PC-3 (cell line): Measurements from ENCODE around the gene ZNF726. TPM values are rescaled to one million over a fixed set of nuclear protein-coding genes. Genes with fewer than 3 reads are reported as not detected.
"Not testable (repeated sequence)": the region's sequence is repeated elsewhere in the genome, so short reads cannot be mapped to it uniquely, and the experiment has no call there.

Experiments
- ATAC-seq: fragments of 200-7000 bp; cut with Tn5 transposase; 2 replicates; pipeline ENCODE4 v1.9.1; 2020; ENCODE audit warnings: mild to moderate bottlenecking, moderate library complexity
- BruUV-seq: library from RNA; stranded (reverse); fragments of 400-500 nt; replicated peaks from 2 replicates; lab custom pipeline; 2021; lab: Mats Ljungman, UMichigan
- CTCF ChIA-PET: fragments of 300-600 bp; sonication (Branson Sonifier 250); formaldehyde crosslinking; loops from one replicate; lab custom pipeline; 2022; ENCODE audit warnings: antibody characterized with exemption; lab: Charles Lee
- POLR2A ChIA-PET: fragments of 300-600 bp; sonication (Branson Sonifier 250); formaldehyde crosslinking; loops from one replicate; lab custom pipeline; 2022; ENCODE audit warnings: antibody characterized with exemption; ENCODE audit not compliant: unreplicated experiment; lab: Charles Lee
- DNase-seq: peaks from one replicate; pipeline ENCODE4 v3.0.0-alpha.2; 2015
- H2AFZ ChIP-seq: fragments of 300-600 bp; sonication (generic); 2 replicates; pipeline ENCODE4 v1.6.0; 2016; ENCODE audit warnings: antibody characterized with exemption, low read length
- H3F3A ChIP-seq: fragments of 300-600 bp; sonication (generic); one replicate; pipeline ENCODE4 v1.6.0; 2017; ENCODE audit warnings: antibody characterized with exemption, low read length, control low read depth, mild to moderate bottlenecking; ENCODE audit not compliant: unreplicated experiment
- H3K27ac ChIP-seq: fragments of 300-600 bp; sonication (generic); 2 replicates; pipeline ENCODE4 v1.5.1; 2016; ENCODE audit warnings: mild to moderate bottlenecking, low read length
- H3K27me3 ChIP-seq: fragments of 300-600 bp; sonication (generic); 2 replicates; pipeline ENCODE4 v1.6.1; 2016; ENCODE audit warnings: low read length, mixed read lengths
- H3K36me3 ChIP-seq: fragments of 300-600 bp; sonication (generic); 2 replicates; pipeline ENCODE4 v1.6.1; 2016; ENCODE audit warnings: low read depth, mixed run types, low read length, mixed read lengths
- H3K4me1 ChIP-seq: fragments of 300-600 bp; sonication (generic); 2 replicates; pipeline ENCODE4 v1.5.1; 2016; ENCODE audit warnings: low read length; ENCODE audit not compliant: insufficient read depth
- H3K4me2 ChIP-seq: fragments of 300-600 bp; sonication (generic); 2 replicates; pipeline ENCODE4 v1.6.0; 2016; ENCODE audit warnings: low read length
- H3K4me3 ChIP-seq: fragments of 300-600 bp; sonication (generic); 2 replicates; pipeline ENCODE4 v1.5.1; 2016; ENCODE audit warnings: mild to moderate bottlenecking, low read length, mixed read lengths
- H3K79me2 ChIP-seq: fragments of 300-600 bp; sonication (generic); 2 replicates; pipeline ENCODE4 v1.6.1; 2017; ENCODE audit warnings: low read length, mixed read lengths
- H3K9ac ChIP-seq: fragments of 300-600 bp; sonication (generic); 2 replicates; pipeline ENCODE4 v1.6.0; 2016; ENCODE audit warnings: mild to moderate bottlenecking, low read length
- H3K9me2 ChIP-seq: fragments of 300-600 bp; sonication (generic); replicated peaks from 2 replicates; pipeline ENCODE4 v1.6.1; 2016; ENCODE audit warnings: mixed run types, low read length, mixed read lengths
- H3K9me3 ChIP-seq: fragments of 300-600 bp; sonication (generic); 2 replicates; pipeline ENCODE4 v1.6.1; 2016; ENCODE audit warnings: low read length, mixed read lengths
- H4K20me1 ChIP-seq: fragments of 300-600 bp; sonication (generic); 2 replicates; pipeline ENCODE4 v1.6.1; 2016; ENCODE audit warnings: low read length, mixed read lengths
- CTCF ChIP-seq: fragments of 300-600 bp; sonication (generic); conservative IDR thresholded peaks from 2 replicates; pipeline ENCODE4 v1.5.1; 2017; ENCODE audit warnings: antibody characterized with exemption, low read depth, mild to moderate bottlenecking, low read length
- EZH2 ChIP-seq: fragments of 300-600 bp; sonication (generic); IDR thresholded peaks from one replicate; pipeline ENCODE4 v1.6.1; 2017; ENCODE audit warnings: antibody characterized with exemption, mild to moderate bottlenecking, low read length; ENCODE audit not compliant: unreplicated experiment
- EZH2phosphoT487 ChIP-seq: fragments of 300-600 bp; sonication (generic); IDR thresholded peaks from 2 replicates; pipeline ENCODE4 v1.6.1; 2018; ENCODE audit warnings: mild to moderate bottlenecking, antibody characterized with exemption, low read length, borderline replicate concordance
- intact Hi-C: fragments of 100-400 bp; cut with micrococcal nuclease; formaldehyde crosslinking; loops from 2 replicates; pipeline ENCODE4 v1.9.0; 2023
- total RNA-seq: library from RNA; depleted of rRNA; stranded (reverse); fragments of >200 nt; gene quantifications from 2 replicates; pipeline ENCODE4 v1.2.3, GENCODE V29; 2014

ZNF726 gene
- total RNA-seq, 1 experiment from 2014 or later: 12.7 TPM

- H2AFZ ChIP-seq: no peak overlapping the region
- no peaks in the 10 kb centered on the region for H3K36me3 ChIP-seq
- no peaks in the 10 kb centered on the region for H3K27me3 ChIP-seq
- no peak overlapping the region for H3K27ac ChIP-seq
- no peaks in the 10 kb centered on the region for H4K20me1 ChIP-seq
- H3F3A ChIP-seq: no peaks in the 10 kb centered on the region
- ChIA-PET CTCF (no interaction called here), POLR2A (no interaction called here)
- no peak overlapping the region for H3K4me2 ChIP-seq
- no peaks in the 10 kb centered on the region for H3K4me1 ChIP-seq
- ATAC-seq: no peak
- no peak overlapping the region for H3K9ac ChIP-seq
- H3K79me2 ChIP-seq: no peaks in the 10 kb centered on the region
- no peak for TF ChIP-seq CTCF
- TF ChIP-seq EZH2phosphoT487: no peak
- no peak for TF ChIP-seq EZH2
- no peak for DNase-seq
- H3K4me3 ChIP-seq: no peak overlapping the region
- BruUV-seq: no TSS peak
- intact Hi-C loops: no loop called here
- no peaks in the 10 kb centered on the region for H3K9me2 ChIP-seq
- no peaks in the 10 kb centered on the region for H3K9me3 ChIP-seq
These were observed 46.1 kb upstream of the ZNF726 start for GRCh38 chr19:23868630-23869029.

GRCh38 chr19:23872282-23872919 is 42.3 kb upstream of the ZNF726 start:
- H3K9me3 ChIP-seq: no peaks in the 10 kb centered on the region
- no peak overlapping the region for H2AFZ ChIP-seq
- H3K4me2 ChIP-seq: no peak overlapping the region
- H3K27me3 ChIP-seq: no peaks in the 10 kb centered on the region
- POLR2A ChIA-PET: no interaction called here
- H3F3A ChIP-seq: no peaks in the 10 kb centered on the region
- no peak overlapping the region for H3K27ac ChIP-seq
- ATAC-seq (no peak), DNase-seq (no peak)
- CTCF ChIA-PET: no interaction called here
- intact Hi-C loops: no loop called here
- H3K4me1 ChIP-seq: no peaks in the 10 kb centered on the region
- no peaks in the 10 kb centered on the region for H3K79me2 ChIP-seq
- TF ChIP-seq EZH2 (no peak), CTCF (no peak), EZH2phosphoT487 (no peak)
- no peaks in the 10 kb centered on the region for H3K9me2 ChIP-seq
- no peaks in the 10 kb centered on the region for H4K20me1 ChIP-seq
- H3K9ac ChIP-seq: no peak overlapping the region
- no peaks in the 10 kb centered on the region for H3K36me3 ChIP-seq
- no TSS peak for BruUV-seq
- H3K4me3 ChIP-seq: no peak overlapping the region

- POLR2A ChIA-PET: no interaction called here
- ATAC-seq: no peak
- BruUV-seq: no TSS peak
These were observed 38.4 kb upstream of the ZNF726 start for GRCh38 chr19:23876261-23876660.

GRCh38 chr19:23876756-23877155 is 37.9 kb upstream of the ZNF726 start:
- H3K4me1 ChIP-seq, H3K27ac ChIP-seq, H3F3A ChIP-seq, H3K9me3 ChIP-seq, H3K36me3 ChIP-seq, DNase-seq, BruUV-seq, H3K4me2 ChIP-seq, H3K4me3 ChIP-seq, H3K79me2 ChIP-seq, H3K9ac ChIP-seq, POLR2A ChIA-PET, intact Hi-C loops, ATAC-seq, H3K9me2 ChIP-seq, H4K20me1 ChIP-seq, H2AFZ ChIP-seq, CTCF ChIA-PET: not testable (repeated sequence)
- H3K27me3 ChIP-seq: peaks cover 15% of the 10 kb centered on the region; the same call in 1 of the 2 replicates

More at GRCh38 chr19:23876261-23876660, 38.4 kb upstream of the ZNF726 start:
- no peaks in the 10 kb centered on the region for H3K79me2 ChIP-seq
- no peaks in the 10 kb centered on the region for H3K9me3 ChIP-seq
- CTCF ChIA-PET: no interaction called here
- H3K4me1 ChIP-seq: no peaks in the 10 kb centered on the region
- H3K4me2 ChIP-seq: no peak overlapping the region
- H3K9ac ChIP-seq: no peak overlapping the region
- no peaks in the 10 kb centered on the region for H3F3A ChIP-seq
- no peaks in the 10 kb centered on the region for H4K20me1 ChIP-seq
- TF ChIP-seq EZH2phosphoT487: no peak
- no peak for TF ChIP-seq CTCF
- TF ChIP-seq EZH2: no peak
- H3K27me3 ChIP-seq: peaks cover 15% of the 10 kb centered on the region; the same call in 1 of the 2 replicates
- no peak overlapping the region for H3K4me3 ChIP-seq
- H3K27ac ChIP-seq: no peak overlapping the region
- no peak overlapping the region for H2AFZ ChIP-seq
- DNase-seq: no peak
- H3K9me2 ChIP-seq: no peaks in the 10 kb centered on the region
- intact Hi-C loops: no loop called here
- no peaks in the 10 kb centered on the region for H3K36me3 ChIP-seq
